ENCODE results near the gene TMEM80. TPM values are rescaled to one million over a fixed set of nuclear protein-coding genes. Genes with fewer than 3 reads are reported as not detected.

Gene TMEM80
- total and polyA plus RNA-seq, 2 donors (not counting 1 experiment from before 2014, with no cell fraction given) = 10.6 to 15.3 TPM

- no peaks in the 10 kb centered on the region for H4K20me1 ChIP-seq (ENCODE audit: control insufficient read depth, extremely low read depth, insufficient read depth, low read length)
These were observed 891 bp upstream of the TMEM80 start, which contains the start of gene DEAF1 for GRCh38 chr11:694563-695287. Gene DEAF1, minus strand, starts transcription at chr11:695222. Its CDS starts 175 bp downstream, at chr11:695047.

GRCh38 chr11:695288-695537 is 403 bp upstream of the TMEM80 start:
- peaks cover 3% of the 10 kb centered on the region for H3K36me3 ChIP-seq (ENCODE audit: control insufficient read depth, insufficient read depth, low read length)
- peak overlapping the region; percentile 57 for H3K4me2 ChIP-seq (ENCODE audit: extremely low read depth, insufficient read depth, low read length)
- peaks cover 17% of the 10 kb centered on the region for H3K4me1 ChIP-seq (ENCODE audit: control insufficient read depth, extremely low read depth, insufficient read depth, low read length)
- H3K27ac ChIP-seq (ENCODE audit: insufficient read depth, low read length) = peak overlapping the region; percentile 97
- no peak for DNase-seq (ENCODE audit: low read depth in 2 of 2)
- H3K4me3 ChIP-seq (replicated peaks in 1 of 4; ENCODE audit: control extremely low read depth in 1 of 4, insufficient read depth in 1 of 4, low read depth in 3 of 4, low read length in 4 of 4) = peak overlapping the region; percentile 52 to 82 (median 60)
- TF ChIP-seq EZH2 (IDR thresholded peaks at IDR 0.05; ENCODE audit: low read length, missing control alignments) (no peak), CTCF (conservative IDR thresholded peaks at IDR 0.05 in 1 of 2, IDR thresholded peaks at IDR 0.05 in 1 of 2; ENCODE audit: low read depth in 1 of 2, low read length in 2 of 2) (no peak)
- H3K9ac ChIP-seq (ENCODE audit: insufficient read depth, low read length) = peak overlapping the region; percentile 99
- peak overlapping the region; percentile 79 for H2AFZ ChIP-seq (ENCODE audit: low read length)
- H3K9me3 ChIP-seq (ENCODE audit: control insufficient read depth, insufficient read depth, low read depth, low read length) = no peaks in the 10 kb centered on the region
- H3K27me3 ChIP-seq (ENCODE audit: control insufficient read depth, insufficient read depth, low read length) = no peaks in the 10 kb centered on the region
- peaks cover 33% of the 10 kb centered on the region for H3K79me2 ChIP-seq (ENCODE audit: control insufficient read depth, insufficient read depth, low read length)
- no peaks in the 10 kb centered on the region for H4K20me1 ChIP-seq (ENCODE audit: control insufficient read depth, extremely low read depth, insufficient read depth, low read length)

More at GRCh38 chr11:694563-695287, 891 bp upstream of the TMEM80 start, which contains the start of gene DEAF1:
- Histone ChIP-seq H3K79me2 (ENCODE audit: control insufficient read depth, insufficient read depth, low read length) (peaks cover 33% of the 10 kb centered on the region), H3K36me3 (ENCODE audit: control insufficient read depth, insufficient read depth, low read length) (peaks cover 4% of the 10 kb centered on the region), H3K9ac (ENCODE audit: insufficient read depth, low read length) (peak within 1 kb of the TSS; percentile 99), H3K4me3 (replicated peaks in 1 of 4; ENCODE audit: control extremely low read depth in 1 of 4, insufficient read depth in 1 of 4, low read depth in 3 of 4, low read length in 4 of 4) (peak within 1 kb of the TSS; percentile 59 to 82 (median 68)), H3K4me1 (ENCODE audit: control insufficient read depth, extremely low read depth, insufficient read depth, low read length) (peaks cover 17% of the 10 kb centered on the region), H3K9me3 (ENCODE audit: control insufficient read depth, insufficient read depth, low read depth, low read length) (no peaks in the 10 kb centered on the region), H3K27me3 (ENCODE audit: control insufficient read depth, insufficient read depth, low read length) (no peaks in the 10 kb centered on the region), H3K27ac (ENCODE audit: insufficient read depth, low read length) (peak within 1 kb of the TSS; percentile 97), H3K4me2 (ENCODE audit: extremely low read depth, insufficient read depth, low read length) (peak within 1 kb of the TSS; percentile 85), H2AFZ (ENCODE audit: low read length) (peak within 1 kb of the TSS; percentile 79)
- DNase-seq (ENCODE audit: low read depth in 2 of 2) = peak; percentile 90 to 97
- TF ChIP-seq CTCF (conservative IDR thresholded peaks at IDR 0.05 in 1 of 2, IDR thresholded peaks at IDR 0.05 in 1 of 2; ENCODE audit: low read depth in 1 of 2, low read length in 2 of 2) = no peak
- TF ChIP-seq EZH2 (IDR thresholded peaks at IDR 0.05; ENCODE audit: low read length, missing control alignments) = no peak

- H3K36me3 ChIP-seq (ENCODE audit: control insufficient read depth, insufficient read depth, low read length) = peaks cover 9% of the 10 kb centered on the region
- no peak overlapping the region for H3K9ac ChIP-seq (ENCODE audit: insufficient read depth, low read length)
- no peaks in the 10 kb centered on the region for H4K20me1 ChIP-seq (ENCODE audit: control insufficient read depth, extremely low read depth, insufficient read depth, low read length)
- peak overlapping the region; percentile 43 for H3K27ac ChIP-seq (ENCODE audit: insufficient read depth, low read length)
- peaks cover 17% of the 10 kb centered on the region for H3K4me1 ChIP-seq (ENCODE audit: control insufficient read depth, extremely low read depth, insufficient read depth, low read length)
- H3K79me2 ChIP-seq (ENCODE audit: control insufficient read depth, insufficient read depth, low read length) = peaks cover 30% of the 10 kb centered on the region
- peak overlapping the region; percentile 32 for H3K4me2 ChIP-seq (ENCODE audit: extremely low read depth, insufficient read depth, low read length)
- H3K4me3 ChIP-seq (replicated peaks in 1 of 4; ENCODE audit: control extremely low read depth in 1 of 4, insufficient read depth in 1 of 4, low read depth in 3 of 4, low read length in 4 of 4) = peak overlapping the region in 3 of 4 experiments; percentile 12 to 82 (median 55)
- H3K27me3 ChIP-seq (ENCODE audit: control insufficient read depth, insufficient read depth, low read length) = no peaks in the 10 kb centered on the region
- H3K9me3 ChIP-seq (ENCODE audit: control insufficient read depth, insufficient read depth, low read depth, low read length) = no peaks in the 10 kb centered on the region
- TF ChIP-seq CTCF (conservative IDR thresholded peaks at IDR 0.05 in 1 of 2, IDR thresholded peaks at IDR 0.05 in 1 of 2; ENCODE audit: low read depth in 1 of 2, low read length in 2 of 2) = no peak
- no peak for TF ChIP-seq EZH2 (IDR thresholded peaks at IDR 0.05; ENCODE audit: low read length, missing control alignments)
- H2AFZ ChIP-seq (ENCODE audit: low read length) = no peak overlapping the region
- peak; percentile 83 to 93 for DNase-seq (ENCODE audit: low read depth in 2 of 2)
These were observed 1.4 kb downstream of the TMEM80 start for GRCh38 chr11:696955-697491.

All from fibroblast of lung (primary cell).